HCT116 (cell line): ENCODE data around the gene CNDP1. TPM values are rescaled to one million over a fixed set of nuclear protein-coding genes. Genes with fewer than 3 reads are reported as not detected.

ENCODE experiments used
- ATAC-seq: fragments of 200-7000 bp; cut with Tn5 transposase; 2 replicates; pipeline ENCODE4 v1.9.1; 2020; ENCODE audit warnings: mild to moderate bottlenecking, moderate library complexity
- BruUV-seq: library from RNA; stranded (reverse); fragments of 400-500 nt; replicated peaks from 2 replicates; lab custom pipeline; 2021; lab: Mats Ljungman, UMichigan
- CTCF ChIA-PET: fragments of 300-600 bp; sonication (Branson Sonifier 250); formaldehyde crosslinking; loops from one replicate; lab custom pipeline; 2021; ENCODE audit warnings: antibody characterized with exemption; lab: Charles Lee
- POLR2A ChIA-PET: fragments of 300-600, 350-600 bp; sonication (Branson Sonifier 250); formaldehyde crosslinking; loops from one replicate; lab custom pipeline; 2021; ENCODE audit warnings: antibody characterized with exemption; lab: Charles Lee
- RAD21 ChIA-PET, 2 experiments: fragments of 300-600 bp; sonication (Branson Sonifier 250); formaldehyde crosslinking; loops; one replicate each; lab custom pipeline; 2023; ENCODE audit warnings: low total read pairs in 2 of 2; ENCODE audit not compliant: uncharacterized antibody in 2 of 2, unreplicated experiment in 2 of 2, low non-redundant PET in 1 of 2; lab: Charles Lee
- DNase-seq: peaks from one replicate; pipeline ENCODE4 v3.0.0-alpha.2; 2010; ENCODE audit warnings: low read depth, low spot score
- H2AFZ ChIP-seq: fragments of 200-600 bp; shearing (Covaris generic), sonication (generic); 2 replicates; pipeline ENCODE4 v1.6.1; 2017; ENCODE audit warnings: low read depth, mixed run types, mixed read lengths, antibody characterized with exemption, low read length; ENCODE audit not compliant: poor library complexity, severe bottlenecking
- H3K27ac ChIP-seq: 2 replicates; pipeline ENCODE4 v1.5.1; 2012; ENCODE audit warnings: low read depth, low read length
- H3K27me3 ChIP-seq: fragments of 200-600 bp; sonication (generic); 2 replicates; pipeline ENCODE4 v1.6.1; 2016; ENCODE audit warnings: mixed run types, low read length, mixed read lengths; ENCODE audit not compliant: insufficient read depth
- H3K36me3 ChIP-seq, 2 experiments: fragments of 200-500 bp in 1 of 2; fragments of 200-600 bp in 1 of 2; sonication (Bioruptor generic) in 1 of 2; sonication (generic) in 1 of 2; 2 replicates each; pipeline versions ENCODE4 v1.5.1 to v1.6.1; 2014 to 2016; ENCODE audit warnings: low read length in 2 of 2, inconsistent platforms in 1 of 2, mixed read lengths in 1 of 2, mixed run types in 1 of 2; ENCODE audit not compliant: insufficient read depth in 2 of 2, control insufficient read depth in 1 of 2
- H3K4me1 ChIP-seq, 2 experiments: fragments of 200-600 bp in 1 of 2; sonication (generic) in 1 of 2; 2 replicates each; pipeline versions ENCODE4 v1.5.1 to v1.6.1; 2012 to 2017; ENCODE audit warnings: low read length in 2 of 2, inconsistent platforms in 1 of 2, mild to moderate bottlenecking in 1 of 2, mixed read lengths in 1 of 2, mixed run types in 1 of 2, moderate library complexity in 1 of 2; ENCODE audit not compliant: insufficient read depth in 2 of 2, control insufficient read depth in 1 of 2
- H3K4me2 ChIP-seq: fragments of 200-600 bp; sonication (generic); 2 replicates; pipeline ENCODE4 v1.6.1; 2017; ENCODE audit warnings: mixed run types, low read length, mixed read lengths
- H3K4me3 ChIP-seq, 2 experiments: fragments of 200-600 bp in 1 of 2; sonication (generic) in 1 of 2; replicated peaks in 1 of 2; 2 replicates each; pipeline ENCODE4 v1.5.1; 2011 to 2016; ENCODE audit warnings: low read length in 2 of 2, control low read depth in 1 of 2, low read depth in 1 of 2, mild to moderate bottlenecking in 1 of 2, mixed read lengths in 1 of 2, mixed run types in 1 of 2
- H3K79me2 ChIP-seq: fragments of 200-600 bp; sonication (generic); 2 replicates; pipeline ENCODE4 v1.6.1; 2017; ENCODE audit warnings: mild to moderate bottlenecking, mixed run types, low read length, moderate library complexity, mixed read lengths; ENCODE audit not compliant: insufficient read depth
- H3K9ac ChIP-seq: fragments of 200-600 bp; sonication (generic); 2 replicates; pipeline ENCODE4 v1.6.1; 2016; ENCODE audit warnings: low read length, mixed read lengths
- H3K9me2 ChIP-seq: fragments of 200-600 bp; sonication (generic), shearing (Covaris generic); 2 replicates; pipeline ENCODE4 v1.6.1; 2017; ENCODE audit warnings: mixed run types, mild to moderate bottlenecking, moderate library complexity; ENCODE audit not compliant: insufficient read depth
- H3K9me3 ChIP-seq, 2 experiments: fragments of 200-500 bp in 1 of 2; fragments of 200-600 bp in 1 of 2; sonication (Bioruptor generic) in 1 of 2; sonication (generic) in 1 of 2; 2 replicates each; pipeline ENCODE4 v1.6.1; 2014 to 2017; ENCODE audit warnings: low read length in 2 of 2, mixed read lengths in 2 of 2, inconsistent platforms in 1 of 2, low read depth in 1 of 2, mild to moderate bottlenecking in 1 of 2, mixed run types in 1 of 2, moderate library complexity in 1 of 2; ENCODE audit not compliant: control insufficient read depth in 1 of 2, insufficient read depth in 1 of 2
- H4K20me1 ChIP-seq: fragments of 200-600 bp; sonication (generic), shearing (Covaris generic); 2 replicates; pipeline ENCODE4 v1.6.1; 2017; ENCODE audit warnings: mixed run types, mild to moderate bottlenecking, moderate library complexity; ENCODE audit not compliant: insufficient read depth
- ELF1 ChIP-seq: IDR thresholded peaks from 2 replicates; pipeline ENCODE4 v1.6.1; 2012; ENCODE audit warnings: low read depth, borderline replicate concordance
- EZH2phosphoT487 ChIP-seq: fragments of 200-600 bp; IDR thresholded peaks from 2 replicates; pipeline ENCODE4 v1.6.1; 2018; ENCODE audit warnings: antibody characterized with exemption, borderline replicate concordance
- FOSL1 ChIP-seq: IDR thresholded peaks from 2 replicates; pipeline ENCODE4 v1.6.1; 2012; ENCODE audit warnings: low read depth
- JUND ChIP-seq: IDR thresholded peaks from 2 replicates; pipeline ENCODE4 v1.6.1; 2012
- POLR2A ChIP-seq: IDR thresholded peaks from 2 replicates; pipeline ENCODE4 v1.7.0; 2011; ENCODE audit warnings: borderline replicate concordance; ENCODE audit not compliant: insufficient read depth, insufficient read length; ENCODE audit errors: extremely low read depth
- POLR2AphosphoS5 ChIP-seq: IDR thresholded peaks from 2 replicates; pipeline ENCODE4 v1.6.1; 2011; ENCODE audit warnings: mild to moderate bottlenecking, low read depth, low read length, moderate library complexity
- RAD21 ChIP-seq: IDR thresholded peaks from 2 replicates; pipeline ENCODE4 v1.6.1; 2012; ENCODE audit warnings: low read depth, mild to moderate bottlenecking
- SIN3A ChIP-seq: IDR thresholded peaks from 2 replicates; pipeline ENCODE4 v1.6.1; 2012; ENCODE audit warnings: low read depth
- SP1 ChIP-seq: IDR thresholded peaks from 2 replicates; pipeline ENCODE4 v1.6.1; 2012; ENCODE audit warnings: low read depth
- SRF ChIP-seq: IDR thresholded peaks from 2 replicates; pipeline ENCODE4 v1.6.1; 2012; ENCODE audit warnings: low read depth
- YY1 ChIP-seq: IDR thresholded peaks from 2 replicates; pipeline ENCODE4 v1.6.1; 2011; ENCODE audit warnings: low read length, low read depth, moderate library complexity, mild to moderate bottlenecking; ENCODE audit not compliant: insufficient replicate concordance; ENCODE audit errors: extremely low read depth
- ZNF274 ChIP-seq: fragments of 200-500 bp; sonication (Bioruptor generic); IDR thresholded peaks from 2 replicates; pipeline ENCODE4 v1.6.1; 2014; ENCODE audit warnings: mild to moderate bottlenecking, low read depth, low read length, inconsistent platforms
- intact Hi-C: fragments of 100-400 bp; cut with micrococcal nuclease; formaldehyde crosslinking; loops from 2 replicates; pipeline ENCODE4 v1.10.0; 2022
- total RNA-seq: library from RNA; stranded (reverse); gene quantifications from one replicate; pipeline ENCODE4 v1.2.1, GENCODE V29; 2021; ENCODE audit not compliant: unreplicated experiment
- TF ChIP-seq, protein P1 (sequence below): IDR thresholded peaks from 2 replicates; pipeline ENCODE4 v1.6.1; 2012; ENCODE audit warnings: low read depth
- TF ChIP-seq, protein P2 (sequence below): IDR thresholded peaks from 2 replicates; pipeline ENCODE4 v1.6.1; 2012
- TF ChIP-seq, protein P3 (sequence below): IDR thresholded peaks from 2 replicates; pipeline ENCODE4 v1.6.1; 2012

CNDP1 gene
- total RNA-seq, 1 experiment from 2014 or later: not detected

DNA sequence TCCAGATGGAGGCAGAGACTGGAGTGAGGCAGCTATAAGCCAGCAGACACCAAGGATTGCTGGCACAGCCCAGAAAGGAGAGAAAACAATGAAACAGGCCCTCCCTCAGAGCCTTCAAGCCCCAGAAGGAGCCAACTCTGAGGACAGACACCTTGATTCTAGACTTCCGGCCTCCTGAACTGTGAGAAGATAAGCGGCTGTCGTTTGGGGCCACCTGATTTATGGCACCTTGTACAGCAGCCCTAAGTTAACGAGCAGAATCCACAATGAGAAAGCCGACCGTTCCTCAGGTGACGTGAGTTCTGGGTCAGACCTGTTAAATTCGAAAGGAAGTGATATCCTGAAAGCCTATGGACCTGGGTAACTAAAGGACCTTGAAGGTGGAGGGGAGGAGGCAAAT, 45.4 kb upstream of the CNDP1 start (continued):
- TF ChIP-seq, protein P1, sequence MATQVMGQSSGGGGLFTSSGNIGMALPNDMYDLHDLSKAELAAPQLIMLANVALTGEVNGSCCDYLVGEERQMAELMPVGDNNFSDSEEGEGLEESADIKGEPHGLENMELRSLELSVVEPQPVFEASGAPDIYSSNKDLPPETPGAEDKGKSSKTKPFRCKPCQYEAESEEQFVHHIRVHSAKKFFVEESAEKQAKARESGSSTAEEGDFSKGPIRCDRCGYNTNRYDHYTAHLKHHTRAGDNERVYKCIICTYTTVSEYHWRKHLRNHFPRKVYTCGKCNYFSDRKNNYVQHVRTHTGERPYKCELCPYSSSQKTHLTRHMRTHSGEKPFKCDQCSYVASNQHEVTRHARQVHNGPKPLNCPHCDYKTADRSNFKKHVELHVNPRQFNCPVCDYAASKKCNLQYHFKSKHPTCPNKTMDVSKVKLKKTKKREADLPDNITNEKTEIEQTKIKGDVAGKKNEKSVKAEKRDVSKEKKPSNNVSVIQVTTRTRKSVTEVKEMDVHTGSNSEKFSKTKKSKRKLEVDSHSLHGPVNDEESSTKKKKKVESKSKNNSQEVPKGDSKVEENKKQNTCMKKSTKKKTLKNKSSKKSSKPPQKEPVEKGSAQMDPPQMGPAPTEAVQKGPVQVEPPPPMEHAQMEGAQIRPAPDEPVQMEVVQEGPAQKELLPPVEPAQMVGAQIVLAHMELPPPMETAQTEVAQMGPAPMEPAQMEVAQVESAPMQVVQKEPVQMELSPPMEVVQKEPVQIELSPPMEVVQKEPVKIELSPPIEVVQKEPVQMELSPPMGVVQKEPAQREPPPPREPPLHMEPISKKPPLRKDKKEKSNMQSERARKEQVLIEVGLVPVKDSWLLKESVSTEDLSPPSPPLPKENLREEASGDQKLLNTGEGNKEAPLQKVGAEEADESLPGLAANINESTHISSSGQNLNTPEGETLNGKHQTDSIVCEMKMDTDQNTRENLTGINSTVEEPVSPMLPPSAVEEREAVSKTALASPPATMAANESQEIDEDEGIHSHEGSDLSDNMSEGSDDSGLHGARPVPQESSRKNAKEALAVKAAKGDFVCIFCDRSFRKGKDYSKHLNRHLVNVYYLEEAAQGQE: no peak
- TF ChIP-seq SP1 (no peak), ZNF274 (no peak), SIN3A (no peak), SRF (no peak), FOSL1 (no peak), POLR2AphosphoS5 (no peak), RAD21 (no peak), ELF1 (no peak), JUND (no peak), YY1 (no peak)
- TF ChIP-seq, protein P2, sequence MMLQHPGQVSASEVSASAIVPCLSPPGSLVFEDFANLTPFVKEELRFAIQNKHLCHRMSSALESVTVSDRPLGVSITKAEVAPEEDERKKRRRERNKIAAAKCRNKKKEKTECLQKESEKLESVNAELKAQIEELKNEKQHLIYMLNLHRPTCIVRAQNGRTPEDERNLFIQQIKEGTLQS: no peak
- TF ChIP-seq, protein P3, sequence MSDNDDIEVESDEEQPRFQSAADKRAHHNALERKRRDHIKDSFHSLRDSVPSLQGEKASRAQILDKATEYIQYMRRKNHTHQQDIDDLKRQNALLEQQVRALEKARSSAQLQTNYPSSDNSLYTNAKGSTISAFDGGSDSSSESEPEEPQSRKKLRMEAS: no peak
- TF ChIP-seq, all 23 proteins: peak for 0

DNA sequence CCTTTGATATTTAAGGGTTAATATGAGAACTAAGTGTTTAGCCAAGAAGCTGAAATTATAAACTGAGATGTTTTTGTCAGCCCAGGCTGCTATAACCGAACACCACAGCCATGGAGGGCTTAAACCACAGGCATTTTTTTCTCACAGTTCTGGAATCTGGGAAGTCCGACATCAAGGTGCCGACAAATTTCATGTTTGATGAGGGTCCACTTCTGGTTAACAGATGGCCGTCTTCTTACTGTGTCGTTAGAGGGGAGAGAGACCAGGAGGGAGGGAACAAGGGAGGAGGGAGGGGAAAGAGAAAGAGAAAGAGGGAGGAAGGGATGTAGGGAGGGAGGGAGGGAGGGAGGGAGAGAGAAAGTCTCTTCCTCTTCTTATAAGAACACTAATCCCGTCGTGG, 44.6 kb upstream of the CNDP1 start:
- Histone ChIP-seq H3K27ac (no peak overlapping the region), H3K27me3 (no peaks in the 10 kb centered on the region), H2AFZ (no peak overlapping the region), H3K4me2 (no peak overlapping the region), H3K36me3 (no peaks in the 10 kb centered on the region), H3K9me3 (no peaks in the 10 kb centered on the region; a peak in 1 of 4 replicates), H3K4me3 (no peak overlapping the region), H3K79me2 (no peaks in the 10 kb centered on the region), H3K9me2 (no peaks in the 10 kb centered on the region), H4K20me1 (no peaks in the 10 kb centered on the region), H3K4me1 (no peaks in the 10 kb centered on the region), H3K9ac (no peak overlapping the region)
- TF ChIP-seq ZNF274 (no peak), POLR2A (no peak), EZH2phosphoT487 (no peak), SP1 (no peak)
- BruUV-seq: no TSS peak
- intact Hi-C loops: loop anchor here (5.0 to 10.0 kb wide), 2 partner anchors 105 to 197 kb away; partner anchors contain the start of genes CYB5A and ZNF407
- POLR2A ChIA-PET: no interaction called here
- CTCF ChIA-PET: no interaction called here
- RAD21 ChIA-PET: no interaction called here
- DNase-seq (no peak), ATAC-seq (no peak)
